HCT116 (cell line): ENCODE data around the gene ID3. TPM values are rescaled to one million over a fixed set of nuclear protein-coding genes. Genes with fewer than 3 reads are reported as not detected.

ENCODE experiments used
- ATAC-seq: fragments of 200-7000 bp; cut with Tn5 transposase; 2 replicates; pipeline ENCODE4 v1.9.1; 2020; ENCODE audit warnings: mild to moderate bottlenecking, moderate library complexity
- BruUV-seq: library from RNA; stranded (reverse); fragments of 400-500 nt; replicated peaks from 2 replicates; lab custom pipeline; 2021; lab: Mats Ljungman, UMichigan
- CTCF ChIA-PET: fragments of 300-600 bp; sonication (Branson Sonifier 250); formaldehyde crosslinking; loops from one replicate; lab custom pipeline; 2021; ENCODE audit warnings: antibody characterized with exemption; lab: Charles Lee
- POLR2A ChIA-PET: fragments of 300-600, 350-600 bp; sonication (Branson Sonifier 250); formaldehyde crosslinking; loops from one replicate; lab custom pipeline; 2021; ENCODE audit warnings: antibody characterized with exemption; lab: Charles Lee
- RAD21 ChIA-PET, 2 experiments: fragments of 300-600 bp; sonication (Branson Sonifier 250); formaldehyde crosslinking; loops; one replicate each; lab custom pipeline; 2023; ENCODE audit warnings: low total read pairs in 2 of 2; ENCODE audit not compliant: uncharacterized antibody in 2 of 2, unreplicated experiment in 2 of 2, low non-redundant PET in 1 of 2; lab: Charles Lee
- DNase-seq: peaks from one replicate; pipeline ENCODE4 v3.0.0-alpha.2; 2010; ENCODE audit warnings: low read depth, low spot score
- H2AFZ ChIP-seq: fragments of 200-600 bp; shearing (Covaris generic), sonication (generic); 2 replicates; pipeline ENCODE4 v1.6.1; 2017; ENCODE audit warnings: low read depth, mixed run types, mixed read lengths, antibody characterized with exemption, low read length; ENCODE audit not compliant: poor library complexity, severe bottlenecking
- H3K27ac ChIP-seq: 2 replicates; pipeline ENCODE4 v1.5.1; 2012; ENCODE audit warnings: low read depth, low read length
- H3K27me3 ChIP-seq: fragments of 200-600 bp; sonication (generic); 2 replicates; pipeline ENCODE4 v1.6.1; 2016; ENCODE audit warnings: mixed run types, low read length, mixed read lengths; ENCODE audit not compliant: insufficient read depth
- H3K36me3 ChIP-seq, 2 experiments: fragments of 200-500 bp in 1 of 2; fragments of 200-600 bp in 1 of 2; sonication (Bioruptor generic) in 1 of 2; sonication (generic) in 1 of 2; 2 replicates each; pipeline versions ENCODE4 v1.5.1 to v1.6.1; 2014 to 2016; ENCODE audit warnings: low read length in 2 of 2, inconsistent platforms in 1 of 2, mixed read lengths in 1 of 2, mixed run types in 1 of 2; ENCODE audit not compliant: insufficient read depth in 2 of 2, control insufficient read depth in 1 of 2
- H3K4me1 ChIP-seq, 2 experiments: fragments of 200-600 bp in 1 of 2; sonication (generic) in 1 of 2; 2 replicates each; pipeline versions ENCODE4 v1.5.1 to v1.6.1; 2012 to 2017; ENCODE audit warnings: low read length in 2 of 2, inconsistent platforms in 1 of 2, mild to moderate bottlenecking in 1 of 2, mixed read lengths in 1 of 2, mixed run types in 1 of 2, moderate library complexity in 1 of 2; ENCODE audit not compliant: insufficient read depth in 2 of 2, control insufficient read depth in 1 of 2
- H3K4me2 ChIP-seq: fragments of 200-600 bp; sonication (generic); 2 replicates; pipeline ENCODE4 v1.6.1; 2017; ENCODE audit warnings: mixed run types, low read length, mixed read lengths
- H3K4me3 ChIP-seq, 2 experiments: fragments of 200-600 bp in 1 of 2; sonication (generic) in 1 of 2; replicated peaks in 1 of 2; 2 replicates each; pipeline ENCODE4 v1.5.1; 2011 to 2016; ENCODE audit warnings: low read length in 2 of 2, control low read depth in 1 of 2, low read depth in 1 of 2, mild to moderate bottlenecking in 1 of 2, mixed read lengths in 1 of 2, mixed run types in 1 of 2
- H3K79me2 ChIP-seq: fragments of 200-600 bp; sonication (generic); 2 replicates; pipeline ENCODE4 v1.6.1; 2017; ENCODE audit warnings: mild to moderate bottlenecking, mixed run types, low read length, moderate library complexity, mixed read lengths; ENCODE audit not compliant: insufficient read depth
- H3K9ac ChIP-seq: fragments of 200-600 bp; sonication (generic); 2 replicates; pipeline ENCODE4 v1.6.1; 2016; ENCODE audit warnings: low read length, mixed read lengths
- H3K9me2 ChIP-seq: fragments of 200-600 bp; sonication (generic), shearing (Covaris generic); 2 replicates; pipeline ENCODE4 v1.6.1; 2017; ENCODE audit warnings: mixed run types, mild to moderate bottlenecking, moderate library complexity; ENCODE audit not compliant: insufficient read depth
- H3K9me3 ChIP-seq, 2 experiments: fragments of 200-500 bp in 1 of 2; fragments of 200-600 bp in 1 of 2; sonication (Bioruptor generic) in 1 of 2; sonication (generic) in 1 of 2; 2 replicates each; pipeline ENCODE4 v1.6.1; 2014 to 2017; ENCODE audit warnings: low read length in 2 of 2, mixed read lengths in 2 of 2, inconsistent platforms in 1 of 2, low read depth in 1 of 2, mild to moderate bottlenecking in 1 of 2, mixed run types in 1 of 2, moderate library complexity in 1 of 2; ENCODE audit not compliant: control insufficient read depth in 1 of 2, insufficient read depth in 1 of 2
- H4K20me1 ChIP-seq: fragments of 200-600 bp; sonication (generic), shearing (Covaris generic); 2 replicates; pipeline ENCODE4 v1.6.1; 2017; ENCODE audit warnings: mixed run types, mild to moderate bottlenecking, moderate library complexity; ENCODE audit not compliant: insufficient read depth
- CBX3 ChIP-seq: IDR thresholded peaks from 2 replicates; pipeline ENCODE4 v1.6.1; 2012; ENCODE audit warnings: low read depth
- EGR1 ChIP-seq: IDR thresholded peaks from 2 replicates; pipeline ENCODE4 v1.6.1; 2012; ENCODE audit warnings: low read depth
- ELF1 ChIP-seq: IDR thresholded peaks from 2 replicates; pipeline ENCODE4 v1.6.1; 2012; ENCODE audit warnings: low read depth, borderline replicate concordance
- EZH2 ChIP-seq: fragments of 200-600 bp; sonication (generic); IDR thresholded peaks from 2 replicates; pipeline ENCODE4 v1.6.1; 2017; ENCODE audit warnings: antibody characterized with exemption, mixed run types
- POLR2A ChIP-seq: IDR thresholded peaks from 2 replicates; pipeline ENCODE4 v1.7.0; 2011; ENCODE audit warnings: borderline replicate concordance; ENCODE audit not compliant: insufficient read depth, insufficient read length; ENCODE audit errors: extremely low read depth
- POLR2AphosphoS5 ChIP-seq: IDR thresholded peaks from 2 replicates; pipeline ENCODE4 v1.6.1; 2011; ENCODE audit warnings: mild to moderate bottlenecking, low read depth, low read length, moderate library complexity
- SIN3A ChIP-seq: IDR thresholded peaks from 2 replicates; pipeline ENCODE4 v1.6.1; 2012; ENCODE audit warnings: low read depth
- SP1 ChIP-seq: IDR thresholded peaks from 2 replicates; pipeline ENCODE4 v1.6.1; 2012; ENCODE audit warnings: low read depth
- SRF ChIP-seq: IDR thresholded peaks from 2 replicates; pipeline ENCODE4 v1.6.1; 2012; ENCODE audit warnings: low read depth
- TCF7L2 ChIP-seq: IDR thresholded peaks from 2 replicates; pipeline ENCODE4 v1.7.0; 2011; ENCODE audit warnings: borderline replicate concordance, inconsistent platforms; ENCODE audit not compliant: insufficient read depth, insufficient read length; ENCODE audit errors: extremely low read depth
- YY1 ChIP-seq: IDR thresholded peaks from 2 replicates; pipeline ENCODE4 v1.6.1; 2011; ENCODE audit warnings: low read length, low read depth, moderate library complexity, mild to moderate bottlenecking; ENCODE audit not compliant: insufficient replicate concordance; ENCODE audit errors: extremely low read depth
- ZNF274 ChIP-seq: fragments of 200-500 bp; sonication (Bioruptor generic); IDR thresholded peaks from 2 replicates; pipeline ENCODE4 v1.6.1; 2014; ENCODE audit warnings: mild to moderate bottlenecking, low read depth, low read length, inconsistent platforms
- intact Hi-C: fragments of 100-400 bp; cut with micrococcal nuclease; formaldehyde crosslinking; loops from 2 replicates; pipeline ENCODE4 v1.10.0; 2022
- total RNA-seq: library from RNA; stranded (reverse); gene quantifications from one replicate; pipeline ENCODE4 v1.2.1, GENCODE V29; 2021; ENCODE audit not compliant: unreplicated experiment
- TF ChIP-seq, protein P1 (sequence below), 3 experiments: fragments of 200-600 bp in 1 of 3; sonication (generic) in 1 of 3; IDR thresholded peaks in 2 of 3; conservative IDR thresholded peaks in 1 of 3; 2 replicates each; pipeline ENCODE4 v1.5.1; 2012 to 2017; ENCODE audit warnings: low read depth in 2 of 3, low read length in 2 of 3, antibody characterized with exemption in 1 of 3, borderline replicate concordance in 1 of 3, control low read depth in 1 of 3, mild to moderate bottlenecking in 1 of 3, mixed read lengths in 1 of 3, mixed run types in 1 of 3, moderate library complexity in 1 of 3; ENCODE audit not compliant: insufficient read depth in 1 of 3
- TF ChIP-seq, protein P2 (sequence below): IDR thresholded peaks from 2 replicates; pipeline ENCODE4 v1.6.1; 2012
- TF ChIP-seq, protein P3 (sequence below): IDR thresholded peaks from 2 replicates; pipeline ENCODE4 v1.6.1; 2011; ENCODE audit warnings: mild to moderate bottlenecking, low read length, moderate library complexity; ENCODE audit not compliant: insufficient replicate concordance; ENCODE audit errors: extremely low read depth
- TF ChIP-seq, protein P4 (sequence below): IDR thresholded peaks from 2 replicates; pipeline ENCODE4 v1.6.1; 2012

ID3 gene
- total RNA-seq, 1 experiment from 2014 or later = 183 TPM

DNA sequence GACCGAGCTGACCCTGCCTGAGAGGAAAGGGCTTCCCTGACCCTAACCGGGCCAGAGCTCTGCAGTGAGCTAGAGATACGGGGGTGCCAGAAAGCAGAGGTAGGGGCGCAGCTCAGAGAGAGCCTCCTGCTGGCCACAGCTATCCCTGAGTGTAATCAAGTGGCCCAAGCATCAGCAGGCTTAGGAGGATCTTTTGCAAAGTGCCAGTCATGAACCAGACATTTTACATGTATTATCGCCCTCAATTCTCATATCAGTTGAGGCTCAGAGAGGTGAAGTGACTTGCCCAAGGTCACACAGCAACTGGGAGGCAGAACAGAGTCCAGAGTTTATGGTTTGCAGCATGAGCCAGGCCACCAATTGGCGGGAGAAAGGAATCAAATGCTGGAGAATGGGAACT is 7.0 kb upstream of the ID3 start:
- H3K79me2 ChIP-seq = no peaks in the 10 kb centered on the region
- H3K9ac ChIP-seq = no peak overlapping the region
- no peaks in the 10 kb centered on the region for H3K27me3 ChIP-seq
- RAD21 ChIA-PET = no interaction called here
- no peaks in the 10 kb centered on the region for H4K20me1 ChIP-seq
- H3K27ac ChIP-seq = no peak overlapping the region
- DNase-seq = no peak
- TF ChIP-seq, protein P1, sequence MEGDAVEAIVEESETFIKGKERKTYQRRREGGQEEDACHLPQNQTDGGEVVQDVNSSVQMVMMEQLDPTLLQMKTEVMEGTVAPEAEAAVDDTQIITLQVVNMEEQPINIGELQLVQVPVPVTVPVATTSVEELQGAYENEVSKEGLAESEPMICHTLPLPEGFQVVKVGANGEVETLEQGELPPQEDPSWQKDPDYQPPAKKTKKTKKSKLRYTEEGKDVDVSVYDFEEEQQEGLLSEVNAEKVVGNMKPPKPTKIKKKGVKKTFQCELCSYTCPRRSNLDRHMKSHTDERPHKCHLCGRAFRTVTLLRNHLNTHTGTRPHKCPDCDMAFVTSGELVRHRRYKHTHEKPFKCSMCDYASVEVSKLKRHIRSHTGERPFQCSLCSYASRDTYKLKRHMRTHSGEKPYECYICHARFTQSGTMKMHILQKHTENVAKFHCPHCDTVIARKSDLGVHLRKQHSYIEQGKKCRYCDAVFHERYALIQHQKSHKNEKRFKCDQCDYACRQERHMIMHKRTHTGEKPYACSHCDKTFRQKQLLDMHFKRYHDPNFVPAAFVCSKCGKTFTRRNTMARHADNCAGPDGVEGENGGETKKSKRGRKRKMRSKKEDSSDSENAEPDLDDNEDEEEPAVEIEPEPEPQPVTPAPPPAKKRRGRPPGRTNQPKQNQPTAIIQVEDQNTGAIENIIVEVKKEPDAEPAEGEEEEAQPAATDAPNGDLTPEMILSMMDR (IDR thresholded peaks at IDR 0.05 in 2 of 3, conservative IDR thresholded peaks at IDR 0.05 in 1 of 3; ENCODE audit: borderline replicate concordance in 1 of 3, insufficient read depth in 1 of 3, low read depth in 2 of 3, low read length in 2 of 3) = peak in 2 of 3 experiments; percentile 47; a peak in 4 of 6 replicates
- no peak for TF ChIP-seq EZH2
- TF ChIP-seq, all 23 proteins: peak for 1
- ChIA-PET CTCF (no interaction called here), POLR2A (interaction anchor here (1.2 kb wide), 1 partner anchor 125 kb away, joined by 3 read pairs; no protein-coding TSS in a partner anchor)
- no TSS peak for BruUV-seq
- no peaks in the 10 kb centered on the region for H3K36me3 ChIP-seq
- no peak overlapping the region for H3K4me2 ChIP-seq
- intact Hi-C loops = no loop called here
- H3K4me1 ChIP-seq = peaks cover 33 to 51% of the 10 kb centered on the region in 2 experiments
- no peak for ATAC-seq
- no peak overlapping the region for H2AFZ ChIP-seq
- no peak overlapping the region for H3K4me3 ChIP-seq
- no peaks in the 10 kb centered on the region for H3K9me2 ChIP-seq
- H3K9me3 ChIP-seq = no peaks in the 10 kb centered on the region

DNA sequence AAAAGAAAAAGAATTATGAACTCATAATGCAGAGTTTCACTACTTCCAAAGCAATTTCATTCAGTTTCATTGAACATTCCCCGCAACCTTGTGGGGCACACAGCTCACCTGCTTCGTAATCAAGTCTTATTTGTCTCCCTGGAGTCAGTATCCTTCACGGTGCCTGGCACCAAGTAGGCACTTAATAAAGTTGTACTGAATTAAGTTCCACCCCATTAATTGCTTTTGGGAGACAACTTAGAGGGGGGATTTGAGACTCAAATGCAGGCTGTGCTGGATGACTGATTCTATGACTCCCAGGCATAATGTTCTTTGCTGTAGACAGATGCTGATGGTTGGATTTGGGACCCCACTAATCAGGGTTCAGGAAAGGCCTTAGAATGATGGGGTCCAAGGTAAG is 6.5 kb upstream of the ID3 start:
- peaks cover 38 to 56% of the 10 kb centered on the region in 2 experiments for H3K4me1 ChIP-seq
- no peak overlapping the region for H2AFZ ChIP-seq
- RAD21 ChIA-PET = no interaction called here
- intact Hi-C loops = no loop called here
- no peaks in the 10 kb centered on the region for H3K36me3 ChIP-seq
- CTCF ChIA-PET = no interaction called here
- no peak overlapping the region for H3K27ac ChIP-seq
- no peak overlapping the region for H3K9ac ChIP-seq
- ATAC-seq (no peak), DNase-seq (no peak)
- no peaks in the 10 kb centered on the region for H3K79me2 ChIP-seq
- no peaks in the 10 kb centered on the region for H4K20me1 ChIP-seq
- H3K9me3 ChIP-seq = no peaks in the 10 kb centered on the region
- no TSS peak for BruUV-seq
- POLR2A ChIA-PET = no interaction called here
- H3K4me3 ChIP-seq = no peak overlapping the region
- H3K4me2 ChIP-seq = no peak overlapping the region
- H3K27me3 ChIP-seq = no peaks in the 10 kb centered on the region
- H3K9me2 ChIP-seq = no peaks in the 10 kb centered on the region
- TF ChIP-seq EZH2 (no peak), SP1 (no peak), POLR2A (no peak), POLR2AphosphoS5 (no peak), CBX3 (no peak), ELF1 (no peak), SRF (no peak), EGR1 (no peak), ZNF274 (no peak), TCF7L2 (no peak), YY1 (no peak), SIN3A (no peak)
- TF ChIP-seq, protein P2, sequence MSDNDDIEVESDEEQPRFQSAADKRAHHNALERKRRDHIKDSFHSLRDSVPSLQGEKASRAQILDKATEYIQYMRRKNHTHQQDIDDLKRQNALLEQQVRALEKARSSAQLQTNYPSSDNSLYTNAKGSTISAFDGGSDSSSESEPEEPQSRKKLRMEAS = no peak
- TF ChIP-seq, protein P3, sequence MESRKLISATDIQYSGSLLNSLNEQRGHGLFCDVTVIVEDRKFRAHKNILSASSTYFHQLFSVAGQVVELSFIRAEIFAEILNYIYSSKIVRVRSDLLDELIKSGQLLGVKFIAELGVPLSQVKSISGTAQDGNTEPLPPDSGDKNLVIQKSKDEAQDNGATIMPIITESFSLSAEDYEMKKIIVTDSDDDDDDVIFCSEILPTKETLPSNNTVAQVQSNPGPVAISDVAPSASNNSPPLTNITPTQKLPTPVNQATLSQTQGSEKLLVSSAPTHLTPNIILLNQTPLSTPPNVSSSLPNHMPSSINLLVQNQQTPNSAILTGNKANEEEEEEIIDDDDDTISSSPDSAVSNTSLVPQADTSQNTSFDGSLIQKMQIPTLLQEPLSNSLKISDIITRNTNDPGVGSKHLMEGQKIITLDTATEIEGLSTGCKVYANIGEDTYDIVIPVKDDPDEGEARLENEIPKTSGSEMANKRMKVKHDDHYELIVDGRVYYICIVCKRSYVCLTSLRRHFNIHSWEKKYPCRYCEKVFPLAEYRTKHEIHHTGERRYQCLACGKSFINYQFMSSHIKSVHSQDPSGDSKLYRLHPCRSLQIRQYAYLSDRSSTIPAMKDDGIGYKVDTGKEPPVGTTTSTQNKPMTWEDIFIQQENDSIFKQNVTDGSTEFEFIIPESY = no peak
- TF ChIP-seq, protein P4, sequence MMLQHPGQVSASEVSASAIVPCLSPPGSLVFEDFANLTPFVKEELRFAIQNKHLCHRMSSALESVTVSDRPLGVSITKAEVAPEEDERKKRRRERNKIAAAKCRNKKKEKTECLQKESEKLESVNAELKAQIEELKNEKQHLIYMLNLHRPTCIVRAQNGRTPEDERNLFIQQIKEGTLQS = no peak
